IMR-90 (cell line): ENCODE measurements around the gene NUP153. TPM values are rescaled to one million over a fixed set of nuclear protein-coding genes. Genes with fewer than 3 reads are reported as not detected.

Experiments
- ATAC-seq: fragments of 200-7000 bp; cut with Tn5 transposase; 2 replicates; pipeline ENCODE4 v1.9.1; 2020; ENCODE audit warnings: low read depth, mild to moderate bottlenecking, moderate library complexity
- BruUV-seq: library from RNA; stranded (reverse); fragments of 400-500 nt; replicated peaks from 2 replicates; lab custom pipeline; 2021; lab: Mats Ljungman, UMichigan
- CTCF ChIA-PET: fragments of 300-600 bp; formaldehyde crosslinking; extraction: SDS; loops from one replicate; lab custom pipeline; 2021; ENCODE audit warnings: antibody characterized with exemption; lab: Yijun Ruan, JAX
- POLR2A ChIA-PET: fragments of 300-600 bp; sonication (Branson Sonifier 250); formaldehyde crosslinking; loops from one replicate; lab custom pipeline; 2022; ENCODE audit warnings: antibody characterized with exemption; ENCODE audit not compliant: unreplicated experiment; lab: Charles Lee
- DNase-seq: peaks from one replicate; pipeline ENCODE4 v3.0.0; 2013
- H2AFZ ChIP-seq: replicated peaks from 2 replicates; pipeline ENCODE3; 2013; ENCODE audit warnings: low read length, mild to moderate bottlenecking; ENCODE audit not compliant: poor library complexity
- H2AK5ac ChIP-seq: 2 replicates; pipeline ENCODE4 v1.6.1; 2013; ENCODE audit warnings: low read depth, low read length, inconsistent platforms
- H2AK9ac ChIP-seq: replicated peaks from 2 replicates; pipeline ENCODE3; 2013; ENCODE audit warnings: mild to moderate bottlenecking, low read depth, low read length, moderate library complexity; ENCODE audit not compliant: poor library complexity
- H2BK120ac ChIP-seq: 2 replicates; pipeline ENCODE4 v1.6.1; 2013; ENCODE audit warnings: low read depth, low read length, inconsistent platforms
- H2BK15ac ChIP-seq: 3 replicates; pipeline ENCODE4 v1.6.1; 2013; ENCODE audit warnings: low read depth, low read length, inconsistent platforms
- H2BK20ac ChIP-seq: 2 replicates; pipeline ENCODE4 v1.6.1; 2013; ENCODE audit warnings: low read depth, mild to moderate bottlenecking, inconsistent platforms, low read length, moderate library complexity
- H2BK5ac ChIP-seq: 2 replicates; pipeline ENCODE4 v1.6.1; 2013; ENCODE audit warnings: mild to moderate bottlenecking, low read depth, low read length, inconsistent platforms; ENCODE audit not compliant: poor library complexity, severe bottlenecking
- H3K14ac ChIP-seq: replicated peaks from 2 replicates; pipeline ENCODE4 v1.6.1; 2013; ENCODE audit warnings: low read depth, low read length, inconsistent platforms
- H3K18ac ChIP-seq: 2 replicates; pipeline ENCODE4 v1.6.1; 2013; ENCODE audit warnings: low read depth, low read length, control low read depth
- H3K23ac ChIP-seq: 2 replicates; pipeline ENCODE4 v1.6.1; 2013; ENCODE audit warnings: low read depth, low read length, inconsistent platforms
- H3K27ac ChIP-seq: 2 replicates; pipeline ENCODE4 v1.5.1; 2013; ENCODE audit warnings: mild to moderate bottlenecking, control low read depth, low read length; ENCODE audit not compliant: insufficient read depth
- H3K27me3 ChIP-seq: 2 replicates; pipeline ENCODE4 v1.6.1; 2013; ENCODE audit warnings: low read length; ENCODE audit not compliant: control insufficient read depth, insufficient read depth
- H3K36me3 ChIP-seq: 2 replicates; pipeline ENCODE4 v1.6.1; 2013; ENCODE audit warnings: low read length, mixed read lengths; ENCODE audit not compliant: control insufficient read depth, insufficient read depth
- H3K4ac ChIP-seq: 2 replicates; pipeline ENCODE4 v1.6.1; 2013; ENCODE audit warnings: low read depth, low read length, inconsistent platforms
- H3K4me1 ChIP-seq: 2 replicates; pipeline ENCODE4 v1.6.1; 2013; ENCODE audit warnings: low read length, mixed read lengths; ENCODE audit not compliant: control insufficient read depth, insufficient read depth
- H3K4me2 ChIP-seq: 2 replicates; pipeline ENCODE4 v1.6.1; 2013; ENCODE audit warnings: low read depth, mild to moderate bottlenecking, control low read depth, low read length, moderate library complexity
- H3K4me3 ChIP-seq: 2 replicates; pipeline ENCODE4 v1.5.1; 2013; ENCODE audit warnings: low read depth, mild to moderate bottlenecking, control low read depth, low read length, moderate library complexity; ENCODE audit not compliant: insufficient read depth
- H3K56ac ChIP-seq: 2 replicates; pipeline ENCODE4 v1.6.1; 2013; ENCODE audit warnings: low read length, inconsistent platforms; ENCODE audit not compliant: insufficient read depth; ENCODE audit errors: extremely low read depth
- H3K79me1 ChIP-seq, 2 experiments: 2 replicates each; pipeline ENCODE4 v1.6.1; 2013; ENCODE audit warnings: low read length in 2 of 2, inconsistent platforms in 1 of 2, low read depth in 1 of 2
- H3K9ac ChIP-seq: 2 replicates; pipeline ENCODE4 v1.6.1; 2013; ENCODE audit warnings: low read depth, low read length, control low read depth
- H3K9me1 ChIP-seq: 2 replicates; pipeline ENCODE4 v1.6.1; 2013; ENCODE audit warnings: low read length, inconsistent platforms; ENCODE audit not compliant: insufficient read depth
- H3K9me3 ChIP-seq: 2 replicates; pipeline ENCODE4 v1.6.1; 2013; ENCODE audit warnings: low read length; ENCODE audit not compliant: control insufficient read depth, insufficient read depth
- H4K20me1 ChIP-seq: 2 replicates; pipeline ENCODE4 v1.6.1; 2013; ENCODE audit warnings: low read length, inconsistent platforms; ENCODE audit not compliant: insufficient read depth
- H4K5ac ChIP-seq: 2 replicates; pipeline ENCODE4 v1.6.1; 2013; ENCODE audit warnings: mild to moderate bottlenecking, low read depth, low read length, control low read depth
- H4K8ac ChIP-seq, 2 experiments: 2 replicates each; pipeline ENCODE4 v1.6.1; 2013; ENCODE audit warnings: low read depth in 2 of 2, low read length in 2 of 2, control low read depth in 1 of 2, inconsistent platforms in 1 of 2
- H4K91ac ChIP-seq: 2 replicates; pipeline ENCODE4 v1.6.1; 2013; ENCODE audit warnings: low read depth, low read length, inconsistent platforms; ENCODE audit not compliant: insufficient read depth
- BHLHE40 ChIP-seq: fragments of 150-350 bp; IDR thresholded peaks from 2 replicates; pipeline ENCODE4 v1.6.1; 2016; ENCODE audit warnings: mild to moderate bottlenecking, low read depth, low read length
- CEBPB ChIP-seq: IDR thresholded peaks from 2 replicates; pipeline ENCODE4 v1.6.1; 2012; ENCODE audit warnings: low read depth, low read length, improper control_type of control experiment
- CHD1 ChIP-seq: IDR thresholded peaks from 2 replicates; pipeline ENCODE4 v1.6.1; 2012; ENCODE audit warnings: low read depth, low read length, improper control_type of control experiment
- FOS ChIP-seq: fragments of 150-350 bp; IDR thresholded peaks from 2 replicates; pipeline ENCODE4 v1.6.1; 2016; ENCODE audit warnings: low read depth, low read length
- MAFK ChIP-seq: IDR thresholded peaks from 2 replicates; pipeline ENCODE4 v1.6.1; 2012; ENCODE audit warnings: low read depth, low read length, improper control_type of control experiment
- MAZ ChIP-seq: IDR thresholded peaks from 2 replicates; pipeline ENCODE4 v1.6.1; 2012; ENCODE audit warnings: low read depth, mild to moderate bottlenecking, low read length, improper control_type of control experiment, moderate library complexity, borderline replicate concordance
- MXI1 ChIP-seq: IDR thresholded peaks from 2 replicates; pipeline ENCODE4 v1.6.1; 2012; ENCODE audit warnings: low read depth, mild to moderate bottlenecking, low read length, moderate library complexity, borderline replicate concordance
- NFE2L2 ChIP-seq: fragments of 150-350 bp; IDR thresholded peaks from 2 replicates; pipeline ENCODE4 v1.6.1; 2016; ENCODE audit warnings: low read depth, mild to moderate bottlenecking, low read length
- POLR2A ChIP-seq: IDR thresholded peaks from 2 replicates; pipeline ENCODE4 v1.6.1; 2012; ENCODE audit warnings: mild to moderate bottlenecking, low read depth, low read length
- RAD21 ChIP-seq: IDR thresholded peaks from 2 replicates; pipeline ENCODE4 v1.6.1; 2012; ENCODE audit warnings: low read length, improper control_type of control experiment
- RCOR1 ChIP-seq: IDR thresholded peaks from 2 replicates; pipeline ENCODE4 v1.6.1; 2012; ENCODE audit warnings: mild to moderate bottlenecking, low read length, improper control_type of control experiment; ENCODE audit not compliant: insufficient replicate concordance
- RFX5 ChIP-seq: IDR thresholded peaks from 2 replicates; pipeline ENCODE4 v1.8.0; 2012; ENCODE audit warnings: low read depth, mild to moderate bottlenecking, low read length, moderate library complexity
- SMC3 ChIP-seq: fragments of 150-350 bp; IDR thresholded peaks from 2 replicates; pipeline ENCODE4 v1.6.1; 2016; ENCODE audit warnings: low read depth, mild to moderate bottlenecking, antibody characterized with exemption, low read length, moderate library complexity
- USF2 ChIP-seq: fragments of 150-350 bp; IDR thresholded peaks from 2 replicates; pipeline ENCODE4 v1.6.1; 2017; ENCODE audit warnings: mild to moderate bottlenecking, antibody characterized with exemption, low read length, low read depth
- WGBS, 2 experiments: methylation state at CpG; one replicate each; pipeline versions ENCODE4 v1.1.5 to v1.1.7; 2013; ENCODE audit warnings: missing lambda C conversion rate in 2 of 2; ENCODE audit not compliant: insufficient read length in 1 of 2; ENCODE audit errors: extremely low coverage in 2 of 2; 5-methylcytosine and 5-hydroxymethylcytosine counted together
- dilution Hi-C: fragments of 300-500 bp; cut with HindIII; formaldehyde crosslinking; loops from one replicate; pipeline ENCODE4 v1.14.3; 2018; ENCODE audit warnings: low sequenced_read_pairs; ENCODE audit not compliant: unreplicated experiment
- in situ Hi-C: fragments of 300-500 bp; cut with MboI; formaldehyde crosslinking; loops from 3 replicates; pipeline ENCODE4 v1.14.3; 2019; ENCODE audit warnings: low sequenced_read_pairs, inconsistent platforms, mixed read lengths
- intact Hi-C: fragments of 100-400 bp; cut with micrococcal nuclease; formaldehyde crosslinking; loops from 2 replicates; pipeline ENCODE4 v1.10.0; 2022
- polyA plus RNA-seq, 3 experiments: library from polyadenylated mRNA; depleted of rRNA; stranded (reverse); fragments of >200 nt; gene quantifications; 2 replicates each; pipeline ENCODE4 v1.2.3, GENCODE V29; 2012; ENCODE audit warnings: low replicate concordance in 1 of 3
- total RNA-seq: library from RNA; depleted of rRNA; stranded (reverse); fragments of >200 nt; gene quantifications from 2 replicates; pipeline ENCODE4 v1.2.3, GENCODE V29; 2012
- TF ChIP-seq, protein P1 (sequence below): fragments of 150-350 bp; IDR thresholded peaks from 2 replicates; pipeline ENCODE4 v1.6.1; 2016; ENCODE audit warnings: low read depth, mild to moderate bottlenecking, low read length, moderate library complexity, borderline replicate concordance
- TF ChIP-seq, protein P2 (sequence below): conservative IDR thresholded peaks from 2 replicates; pipeline ENCODE4 v1.5.1; 2012; ENCODE audit warnings: mild to moderate bottlenecking, low read depth, low read length, improper control_type of control experiment

NUP153 gene
- total and polyA plus RNA-seq, 2 of the 4 experiments (the other 2 are of a cell fraction) = 17.2 to 39.4 TPM

GRCh38 chr6:17687136-17687535, 19.6 kb downstream of the NUP153 start:
- H2BK15ac ChIP-seq = no peak overlapping the region
- H2AFZ ChIP-seq = no peak overlapping the region
- H3K4me1 ChIP-seq = peaks cover 1% of the 10 kb centered on the region; the same call in 1 of the 2 replicates
- H2BK120ac ChIP-seq = no peak overlapping the region
- ATAC-seq (no peak), DNase-seq (no peak)
- H2AK5ac ChIP-seq = no peak overlapping the region
- no TSS peak for BruUV-seq
- no peaks in the 10 kb centered on the region for H3K9me3 ChIP-seq
- no peak overlapping the region for H3K4ac ChIP-seq
- no peak overlapping the region for H4K5ac ChIP-seq
- H3K36me3 ChIP-seq = peaks cover 13% of the 10 kb centered on the region
- dilution Hi-C loops = no loop called here
- H3K14ac ChIP-seq = no peak overlapping the region
- H3K79me1 ChIP-seq = peaks cover 33 to 57% of the 10 kb centered on the region in 2 experiments
- no peak overlapping the region for H3K23ac ChIP-seq
- no peak overlapping the region for H2BK20ac ChIP-seq
- no peak overlapping the region for H3K9ac ChIP-seq
- H3K9me1 ChIP-seq = 0 out of 2 replicates have a peak, but pooled peaks cover 4% of the 10 kb centered on the region
- no peak overlapping the region for H2BK5ac ChIP-seq
- H3K18ac ChIP-seq = no peak overlapping the region
- CTCF ChIA-PET = no interaction called here
- H2AK9ac ChIP-seq = no peak overlapping the region
- no peak overlapping the region for H3K56ac ChIP-seq
- no CpG with 5 or more reads among the region's 1 CpG for WGBS, 2 experiments
- H4K20me1 ChIP-seq = peaks cover 65% of the 10 kb centered on the region
- no peaks in the 10 kb centered on the region for H3K27me3 ChIP-seq
- intact Hi-C loops = no loop called here
- in situ Hi-C loops = no loop called here
- POLR2A ChIA-PET = no interaction called here
- H3K27ac ChIP-seq = no peak overlapping the region
- no peak overlapping the region for H3K4me2 ChIP-seq
- no peak overlapping the region for H4K91ac ChIP-seq
- no peak overlapping the region for H3K4me3 ChIP-seq
- no peak for TF ChIP-seq CHD1
- TF ChIP-seq RFX5 = no peak
- TF ChIP-seq MAFK = no peak
- TF ChIP-seq, protein P1, sequence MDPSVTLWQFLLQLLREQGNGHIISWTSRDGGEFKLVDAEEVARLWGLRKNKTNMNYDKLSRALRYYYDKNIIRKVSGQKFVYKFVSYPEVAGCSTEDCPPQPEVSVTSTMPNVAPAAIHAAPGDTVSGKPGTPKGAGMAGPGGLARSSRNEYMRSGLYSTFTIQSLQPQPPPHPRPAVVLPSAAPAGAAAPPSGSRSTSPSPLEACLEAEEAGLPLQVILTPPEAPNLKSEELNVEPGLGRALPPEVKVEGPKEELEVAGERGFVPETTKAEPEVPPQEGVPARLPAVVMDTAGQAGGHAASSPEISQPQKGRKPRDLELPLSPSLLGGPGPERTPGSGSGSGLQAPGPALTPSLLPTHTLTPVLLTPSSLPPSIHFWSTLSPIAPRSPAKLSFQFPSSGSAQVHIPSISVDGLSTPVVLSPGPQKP = no peak
- no peak for TF ChIP-seq SMC3
- TF ChIP-seq USF2 = no peak
- no peak for TF ChIP-seq RCOR1
- no peak for TF ChIP-seq RAD21
- no peak for TF ChIP-seq CEBPB
- TF ChIP-seq MXI1 = no peak
- TF ChIP-seq NFE2L2 = no peak
- no peak for TF ChIP-seq FOS
- TF ChIP-seq POLR2A = no peak
- no peak for TF ChIP-seq MAZ
- TF ChIP-seq, protein P2, sequence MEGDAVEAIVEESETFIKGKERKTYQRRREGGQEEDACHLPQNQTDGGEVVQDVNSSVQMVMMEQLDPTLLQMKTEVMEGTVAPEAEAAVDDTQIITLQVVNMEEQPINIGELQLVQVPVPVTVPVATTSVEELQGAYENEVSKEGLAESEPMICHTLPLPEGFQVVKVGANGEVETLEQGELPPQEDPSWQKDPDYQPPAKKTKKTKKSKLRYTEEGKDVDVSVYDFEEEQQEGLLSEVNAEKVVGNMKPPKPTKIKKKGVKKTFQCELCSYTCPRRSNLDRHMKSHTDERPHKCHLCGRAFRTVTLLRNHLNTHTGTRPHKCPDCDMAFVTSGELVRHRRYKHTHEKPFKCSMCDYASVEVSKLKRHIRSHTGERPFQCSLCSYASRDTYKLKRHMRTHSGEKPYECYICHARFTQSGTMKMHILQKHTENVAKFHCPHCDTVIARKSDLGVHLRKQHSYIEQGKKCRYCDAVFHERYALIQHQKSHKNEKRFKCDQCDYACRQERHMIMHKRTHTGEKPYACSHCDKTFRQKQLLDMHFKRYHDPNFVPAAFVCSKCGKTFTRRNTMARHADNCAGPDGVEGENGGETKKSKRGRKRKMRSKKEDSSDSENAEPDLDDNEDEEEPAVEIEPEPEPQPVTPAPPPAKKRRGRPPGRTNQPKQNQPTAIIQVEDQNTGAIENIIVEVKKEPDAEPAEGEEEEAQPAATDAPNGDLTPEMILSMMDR = no peak
- no peak for TF ChIP-seq BHLHE40
- H4K8ac ChIP-seq = no peak overlapping the region
